CD4-positive, alpha-beta T cell (primary cell): ENCODE measurements around the gene LRRK1. TPM values are rescaled to one million over a fixed set of nuclear protein-coding genes. Genes with fewer than 3 reads are reported as not detected.

ENCODE experiments used
- ATAC-seq: fragments of 200-7000 bp; cut with Tn5 transposase; one replicate; pipeline ENCODE4 v1.10.0; 2022; ENCODE audit warnings: mild to moderate bottlenecking; ENCODE audit not compliant: poor library complexity
- CTCF ChIA-PET: fragments of 350-600 bp; sonication (Branson Sonifier 250); formaldehyde crosslinking; loops from one replicate; lab custom pipeline; 2021; ENCODE audit warnings: antibody characterized with exemption, inconsistent platforms; lab: Charles Lee
- POLR2A ChIA-PET: fragments of 350-600 bp; sonication (Branson Sonifier 250); formaldehyde crosslinking; loops from one replicate; lab custom pipeline; 2021; ENCODE audit warnings: antibody characterized with exemption, inconsistent platforms; lab: Charles Lee
- DNase-seq, 14 experiments: peaks; one replicate each; pipeline ENCODE4 v3.0.0-alpha.2; 2013 to 2020; ENCODE audit warnings: mixed read lengths in 2 of 14
- H3K27ac ChIP-seq, 2 donors: one replicate each; pipeline versions ENCODE4 v1.5.1 to v1.7.0; 2013; ENCODE audit warnings: low read length in 2 of 2, low read depth in 1 of 2, mild to moderate bottlenecking in 1 of 2
- H3K27me3 ChIP-seq, 2 experiments: 1 replicate in 1 of 2; 2 replicates in 1 of 2; pipeline versions ENCODE4 v1.6.1 to v1.7.0; 2013; ENCODE audit warnings: low read length in 2 of 2, control low read depth in 1 of 2, mild to moderate bottlenecking in 1 of 2, moderate library complexity in 1 of 2; ENCODE audit not compliant: insufficient read depth in 2 of 2, control insufficient read depth in 1 of 2
- H3K36me3 ChIP-seq: one replicate; pipeline ENCODE4 v1.6.1; 2013; ENCODE audit warnings: low read length, control low read depth; ENCODE audit not compliant: insufficient read depth
- H3K4me1 ChIP-seq: one replicate; pipeline ENCODE4 v1.6.1; 2013; ENCODE audit warnings: low read length, control low read depth; ENCODE audit not compliant: insufficient read depth
- H3K4me3 ChIP-seq: one replicate; pipeline ENCODE4 v1.5.1; 2013; ENCODE audit warnings: mild to moderate bottlenecking, low read length, moderate library complexity
- H3K9me3 ChIP-seq, 2 experiments: 1 replicate in 1 of 2; 2 replicates in 1 of 2; pipeline versions ENCODE4 v1.6.1 to v1.7.0; 2013; ENCODE audit warnings: low read length in 2 of 2, mild to moderate bottlenecking in 2 of 2, control low read depth in 1 of 2, moderate library complexity in 1 of 2; ENCODE audit not compliant: control insufficient read depth in 1 of 2, insufficient read depth in 1 of 2
- H3K27ac Mint-ChIP-seq: one replicate; pipeline ENCODE4 v1.8.0; 2020; ENCODE audit warnings: mixed read lengths
- H3K27me3 Mint-ChIP-seq: one replicate; pipeline ENCODE4 v1.8.0; 2021; ENCODE audit warnings: mixed read lengths
- H3K36me3 Mint-ChIP-seq: one replicate; pipeline ENCODE4 v1.8.0; 2021; ENCODE audit warnings: low read depth, mixed read lengths
- H3K4me1 Mint-ChIP-seq: one replicate; pipeline ENCODE4 v1.8.0; 2021; ENCODE audit warnings: low read depth, mixed read lengths
- H3K4me3 Mint-ChIP-seq: one replicate; pipeline ENCODE4 v1.8.0; 2020; ENCODE audit warnings: mild to moderate bottlenecking, mixed read lengths
- H3K9me3 Mint-ChIP-seq: one replicate; pipeline ENCODE4 v1.8.0; 2020; ENCODE audit warnings: mixed read lengths
- CTCF ChIP-seq: fragments of 200-600 bp; IDR thresholded peaks from one replicate; pipeline ENCODE4 v1.8.0; 2022; ENCODE audit warnings: antibody characterized with exemption, mild to moderate bottlenecking
- intact Hi-C, 2 experiments: fragments of 100-400 bp; cut with DNase I in 1 of 2; cut with micrococcal nuclease in 1 of 2; formaldehyde crosslinking; loops; one replicate each; pipeline versions ENCODE4 v1.15.1 to v1.9.0; 2023 to 2025; cut with DNase I, micrococcal nuclease
- total RNA-seq, 174 experiments: library from RNA in 2 of 174; stranded (reverse) in 2 of 174; gene quantifications; one replicate each; pipeline ENCODE4 v1.2.3 and lab custom pipeline; 2021 to 2026

LRRK1 gene
- total RNA-seq, 2 experiments from 2014 or later: 0.60 to 0.73 TPM

DNA sequence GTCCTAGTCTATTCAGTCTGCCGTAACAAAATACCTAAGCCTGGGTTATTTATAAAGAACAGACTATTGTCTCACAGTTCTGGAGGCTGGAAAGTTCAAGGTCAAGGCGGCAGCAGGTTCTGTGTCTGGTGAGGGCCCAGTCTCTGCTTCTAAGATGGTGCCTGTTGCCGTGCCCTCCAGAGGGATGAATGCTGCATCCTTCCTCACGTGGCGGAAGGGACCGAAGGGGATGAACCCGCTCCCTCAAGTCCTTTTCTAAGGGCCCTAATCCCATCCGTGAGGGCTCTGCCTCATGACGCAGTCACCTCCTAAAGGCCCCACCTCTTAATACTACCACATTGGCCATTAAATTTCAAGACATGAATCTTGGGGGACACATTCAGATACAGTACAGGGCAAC, 199.0 kb downstream of the LRRK1 start:
- DNase-seq: no peak
- H3K36me3 ChIP-seq: no peaks in the 10 kb centered on the region
- H3K4me1 ChIP-seq: peaks cover 17% of the 10 kb centered on the region
- CTCF ChIA-PET: no interaction called here
- no peak overlapping the region for H3K27ac ChIP-seq
- H3K4me3 ChIP-seq: no peak overlapping the region
- no peak overlapping the region for H3K4me3 Mint-ChIP-seq
- ATAC-seq: no peak
- intact Hi-C loops: no loop called here
- TF ChIP-seq CTCF: no peak
- H3K27me3 ChIP-seq: no peaks in the 10 kb centered on the region
- POLR2A ChIA-PET: no interaction called here
- H3K9me3 Mint-ChIP-seq: no peaks in the 10 kb centered on the region
- no peaks in the 10 kb centered on the region for H3K36me3 Mint-ChIP-seq
- H3K27me3 Mint-ChIP-seq: no peaks in the 10 kb centered on the region
- H3K27ac Mint-ChIP-seq: no peak overlapping the region
- peaks cover 12% of the 10 kb centered on the region for H3K4me1 Mint-ChIP-seq
- no peaks in the 10 kb centered on the region for H3K9me3 ChIP-seq

DNA sequence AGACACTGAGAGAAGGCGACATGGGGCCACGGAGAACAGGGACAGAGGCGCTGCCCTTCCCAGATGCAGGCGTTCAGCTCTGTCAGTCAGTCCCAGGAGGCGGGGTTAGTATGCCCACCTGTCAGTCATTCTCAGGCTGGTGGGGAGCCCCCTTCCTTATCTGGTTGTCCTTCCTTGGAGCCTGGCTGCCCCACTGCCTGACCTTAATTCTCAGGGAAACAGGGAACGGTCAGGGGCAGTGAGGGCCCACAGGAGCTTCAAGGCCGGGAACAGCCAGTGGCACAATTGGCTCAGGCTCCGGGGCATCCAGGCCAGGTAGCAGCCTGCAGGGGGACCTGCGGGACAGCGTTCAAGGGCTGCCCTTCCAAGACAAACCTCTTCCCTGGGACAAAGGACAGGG, 199.5 kb downstream of the LRRK1 start:
- no peaks in the 10 kb centered on the region for H3K9me3 ChIP-seq
- Mint-ChIP-seq H3K4me1 (peaks cover 12% of the 10 kb centered on the region), H3K4me3 (no peak overlapping the region), H3K27me3 (no peaks in the 10 kb centered on the region), H3K9me3 (no peaks in the 10 kb centered on the region), H3K27ac (no peak overlapping the region), H3K36me3 (no peaks in the 10 kb centered on the region)
- H3K4me1 ChIP-seq: peaks cover 17% of the 10 kb centered on the region
- ChIA-PET POLR2A (no interaction called here), CTCF (no interaction called here)
- H3K36me3 ChIP-seq: no peaks in the 10 kb centered on the region
- TF ChIP-seq CTCF: no peak
- ATAC-seq: no peak
- no peaks in the 10 kb centered on the region for H3K27me3 ChIP-seq
- H3K4me3 ChIP-seq: no peak overlapping the region
- intact Hi-C loops: no loop called here
- H3K27ac ChIP-seq: no peak overlapping the region
- DNase-seq: no peak

- Mint-ChIP-seq H3K4me3 (no peak overlapping the region), H3K4me1 (peaks cover 17% of the 10 kb centered on the region), H3K27me3 (no peaks in the 10 kb centered on the region), H3K27ac (no peak overlapping the region), H3K36me3 (no peaks in the 10 kb centered on the region), H3K9me3 (no peaks in the 10 kb centered on the region)
- DNase-seq: no peak
- H3K36me3 ChIP-seq: no peaks in the 10 kb centered on the region
- TF ChIP-seq CTCF: no peak
- no peaks in the 10 kb centered on the region for H3K9me3 ChIP-seq
- H3K27me3 ChIP-seq: no peaks in the 10 kb centered on the region
- CTCF ChIA-PET: no interaction called here
- H3K4me3 ChIP-seq: no peak overlapping the region
- POLR2A ChIA-PET: no interaction called here
- peaks cover 17% of the 10 kb centered on the region for H3K4me1 ChIP-seq
- intact Hi-C loops: no loop called here
- no peak for ATAC-seq
- H3K27ac ChIP-seq: no peak overlapping the region
These were observed 200.0 kb downstream of the LRRK1 start for GRCh38 chr15:101119181-101119580.

Other genes starting within 250 kb of the LRRK1 start
- not detected for gene ALDH1A3, start 39.5 kb upstream of the LRRK1 start, total RNA-seq